Progenitor cell of endocrine pancreas (in vitro differentiated cells): ENCODE data around the gene GTF3C2. TPM values are rescaled to one million over a fixed set of nuclear protein-coding genes. Genes with fewer than 3 reads are reported as not detected.
"Not testable (repeated sequence)": the region's sequence is repeated elsewhere in the genome, so short reads cannot be mapped to it uniquely, and the experiment has no call there.

Source experiments
- DNase-seq: peaks from one replicate; pipeline ENCODE4 v3.0.0; 2021; ENCODE audit warnings: low spot score; ENCODE audit not compliant: unreplicated experiment
- H3K27ac Mint-ChIP-seq: 2 replicates; pipeline ENCODE4 v1.8.0; 2021; ENCODE audit warnings: mild to moderate bottlenecking, moderate library complexity, mixed read lengths
- H3K27me3 Mint-ChIP-seq: 2 replicates; pipeline ENCODE4 v1.8.0; 2021; ENCODE audit warnings: mixed read lengths
- H3K36me3 Mint-ChIP-seq: 2 replicates; pipeline ENCODE4 v1.8.0; 2022; ENCODE audit warnings: mixed read lengths; ENCODE audit not compliant: insufficient read depth
- H3K4me1 Mint-ChIP-seq: 2 replicates; pipeline ENCODE4 v1.8.0; 2021; ENCODE audit warnings: low read depth, mixed read lengths
- H3K4me3 Mint-ChIP-seq: 2 replicates; pipeline ENCODE4 v1.8.0; 2021; ENCODE audit warnings: low read depth, mild to moderate bottlenecking, moderate library complexity, mixed read lengths
- H3K9me3 Mint-ChIP-seq: 2 replicates; pipeline ENCODE4 v1.8.0; 2021; ENCODE audit warnings: low read depth, mixed read lengths
- total RNA-seq: library from RNA; stranded (reverse); gene quantifications from 2 replicates; pipeline ENCODE4 v1.2.1, GENCODE V29; 2021
- TF ChIP-seq, protein P1 (sequence below): fragments of 200-600 bp; sonication (generic); IDR thresholded peaks from one replicate; pipeline ENCODE4 v1.5.0; 2021; ENCODE audit warnings: antibody characterized with exemption, mild to moderate bottlenecking; ENCODE audit not compliant: unreplicated experiment

Gene GTF3C2
- total RNA-seq, 1 donor from 2014 or later, result 106 TPM

- Mint-ChIP-seq H3K4me3 (no peak overlapping the region), H3K27me3 (peaks cover 50% of the 10 kb centered on the region), H3K4me1 (no peaks in the 10 kb centered on the region), H3K36me3 (peaks cover 4% of the 10 kb centered on the region), H3K27ac (no peak overlapping the region), H3K9me3 (no peaks in the 10 kb centered on the region)
- no peak for DNase-seq
- TF ChIP-seq, protein P1, sequence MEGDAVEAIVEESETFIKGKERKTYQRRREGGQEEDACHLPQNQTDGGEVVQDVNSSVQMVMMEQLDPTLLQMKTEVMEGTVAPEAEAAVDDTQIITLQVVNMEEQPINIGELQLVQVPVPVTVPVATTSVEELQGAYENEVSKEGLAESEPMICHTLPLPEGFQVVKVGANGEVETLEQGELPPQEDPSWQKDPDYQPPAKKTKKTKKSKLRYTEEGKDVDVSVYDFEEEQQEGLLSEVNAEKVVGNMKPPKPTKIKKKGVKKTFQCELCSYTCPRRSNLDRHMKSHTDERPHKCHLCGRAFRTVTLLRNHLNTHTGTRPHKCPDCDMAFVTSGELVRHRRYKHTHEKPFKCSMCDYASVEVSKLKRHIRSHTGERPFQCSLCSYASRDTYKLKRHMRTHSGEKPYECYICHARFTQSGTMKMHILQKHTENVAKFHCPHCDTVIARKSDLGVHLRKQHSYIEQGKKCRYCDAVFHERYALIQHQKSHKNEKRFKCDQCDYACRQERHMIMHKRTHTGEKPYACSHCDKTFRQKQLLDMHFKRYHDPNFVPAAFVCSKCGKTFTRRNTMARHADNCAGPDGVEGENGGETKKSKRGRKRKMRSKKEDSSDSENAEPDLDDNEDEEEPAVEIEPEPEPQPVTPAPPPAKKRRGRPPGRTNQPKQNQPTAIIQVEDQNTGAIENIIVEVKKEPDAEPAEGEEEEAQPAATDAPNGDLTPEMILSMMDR, result no peak
These were observed 51.0 kb downstream of the GTF3C2 start for GRCh38 chr2:27305516-27305915.

- no peak for DNase-seq
- no peak overlapping the region for H3K27ac Mint-ChIP-seq
- peaks cover 2% of the 10 kb centered on the region for H3K36me3 Mint-ChIP-seq
- H3K27me3 Mint-ChIP-seq, result peaks cover 47% of the 10 kb centered on the region
- no peaks in the 10 kb centered on the region for H3K9me3 Mint-ChIP-seq
- TF ChIP-seq, protein P1, result no peak
- H3K4me3 Mint-ChIP-seq, result no peak overlapping the region
- H3K4me1 Mint-ChIP-seq, result no peaks in the 10 kb centered on the region
These were observed 51.9 kb downstream of the GTF3C2 start for GRCh38 chr2:27304488-27305240.

DNA sequence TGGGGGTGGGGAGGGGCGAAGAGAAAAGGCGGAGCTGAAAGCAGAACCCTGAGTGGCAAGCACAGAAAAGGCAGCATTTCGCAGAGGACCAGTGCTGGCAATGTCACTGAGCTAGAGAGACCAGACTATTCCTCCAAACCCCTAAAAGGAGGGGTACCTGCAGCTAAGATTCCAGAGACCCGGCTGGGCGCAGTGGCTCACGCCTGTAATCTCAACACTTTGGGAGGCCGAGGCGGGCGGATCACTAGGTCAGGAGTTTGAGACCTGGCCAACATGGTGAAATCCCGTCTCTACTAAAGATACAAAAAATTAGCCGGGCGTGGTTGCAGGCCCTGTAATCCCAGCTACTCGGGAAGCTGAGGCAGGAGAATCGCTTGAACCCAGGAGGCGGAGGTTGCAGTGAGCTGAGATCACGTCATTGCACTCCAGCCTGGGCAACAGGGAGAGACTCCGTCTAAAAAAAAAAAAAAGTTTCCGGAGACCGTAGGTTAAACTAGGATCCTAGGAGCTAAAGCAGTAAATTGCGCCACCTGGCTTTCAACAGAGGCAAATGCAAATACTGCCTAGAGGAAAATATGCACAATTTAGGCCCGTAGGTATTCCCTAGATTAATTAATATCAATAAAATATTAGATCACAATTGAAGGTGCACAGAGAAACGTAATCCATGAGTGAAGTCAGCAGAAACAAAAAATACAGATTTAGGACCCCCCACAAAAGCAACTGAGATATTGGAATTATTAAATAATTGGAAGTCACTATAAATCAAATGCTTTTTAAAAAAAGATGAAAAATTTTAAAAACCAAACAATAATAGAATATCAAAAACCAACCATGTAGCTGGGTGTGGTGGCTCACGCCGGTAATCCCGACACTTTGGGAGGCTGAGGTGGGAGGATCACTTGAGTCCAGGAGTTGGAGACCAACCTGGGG is 53.2 kb downstream of the GTF3C2 start:
- DNase-seq, result no peak
- Mint-ChIP-seq H3K9me3 (no peaks in the 10 kb centered on the region), H3K36me3 (no peaks in the 10 kb centered on the region), H3K27ac (no peak overlapping the region), H3K27me3 (peaks cover 40% of the 10 kb centered on the region), H3K4me1 (peaks cover 6% of the 10 kb centered on the region), H3K4me3 (no peak overlapping the region)
- TF ChIP-seq, protein P1, result peak; percentile 97

DNA sequence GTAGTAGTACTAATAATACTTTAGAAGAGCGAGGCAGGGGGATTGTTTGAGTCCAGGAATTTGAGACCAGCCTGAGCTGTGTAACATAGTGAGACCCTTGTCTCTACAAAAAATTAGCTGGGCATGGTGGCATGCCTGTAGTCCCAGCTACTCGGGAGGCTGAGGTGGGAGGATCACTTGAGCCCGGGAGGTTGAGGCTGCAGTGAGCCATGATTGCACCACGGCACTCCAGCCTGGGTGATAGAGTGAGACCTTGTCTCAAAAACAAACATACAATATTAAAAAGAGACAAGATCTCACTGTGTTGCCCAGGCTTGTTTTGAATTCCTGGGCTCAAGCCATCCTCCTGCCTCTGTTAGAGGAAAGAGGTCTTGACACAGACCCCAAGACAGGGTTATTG is 56.0 kb downstream of the GTF3C2 start:
- H3K27me3 Mint-ChIP-seq, result peaks cover 22% of the 10 kb centered on the region
- not testable (repeated sequence) for DNase-seq, H3K9me3 Mint-ChIP-seq, H3K27ac Mint-ChIP-seq, H3K4me1 Mint-ChIP-seq, H3K36me3 Mint-ChIP-seq, H3K4me3 Mint-ChIP-seq

GRCh38 chr2:27298391-27299080 is 58.0 kb downstream of the GTF3C2 start:
- TF ChIP-seq, protein P1, result no peak
- peaks cover 7% of the 10 kb centered on the region for H3K27me3 Mint-ChIP-seq
- DNase-seq, result no peak
- no peaks in the 10 kb centered on the region for H3K36me3 Mint-ChIP-seq
- H3K9me3 Mint-ChIP-seq, result no peaks in the 10 kb centered on the region
- H3K4me1 Mint-ChIP-seq, result peaks cover 6% of the 10 kb centered on the region
- no peak overlapping the region for H3K4me3 Mint-ChIP-seq
- H3K27ac Mint-ChIP-seq, result no peak overlapping the region
